Naive thymus-derived CD8-positive, alpha-beta T cell (primary cell): ENCODE measurements around the gene PCNX3. TPM values are rescaled to one million over a fixed set of nuclear protein-coding genes. Genes with fewer than 3 reads are reported as not detected.

Source experiments
- ATAC-seq, 2 donors: fragments of 150-1000 bp; cut with Tn5 transposase in 1 of 2; sonication (Bioruptor Pico), chemical (Tn5 transposase) in 1 of 2; 1 replicate in 1 of 2; 2 replicates in 1 of 2; pipeline ENCODE4 v1.10.0; 2021; ENCODE audit warnings: mild to moderate bottlenecking in 2 of 2, moderate library complexity in 2 of 2
- POLR2A ChIA-PET: fragments of 350-600 bp; sonication (Branson Sonifier 250); formaldehyde crosslinking; loops from one replicate; lab custom pipeline; 2021; ENCODE audit warnings: antibody characterized with exemption; lab: Charles Lee
- DNase-seq, 10 donors: peaks; one replicate each; pipeline versions ENCODE4 v3.0.0 to v3.0.0-alpha.2; 2020 to 2022
- H3K27ac Mint-ChIP-seq, 10 donors: one replicate each; pipeline ENCODE4 v1.8.0; 2020 to 2022; ENCODE audit warnings: mild to moderate bottlenecking in 10 of 10, mixed read lengths in 10 of 10, moderate library complexity in 4 of 10, inconsistent platforms in 1 of 10
- H3K27me3 Mint-ChIP-seq, 5 donors: one replicate each; pipeline ENCODE4 v1.8.0; 2021 to 2022; ENCODE audit warnings: mixed read lengths in 5 of 5
- H3K36me3 Mint-ChIP-seq, 3 donors: one replicate each; pipeline ENCODE4 v1.8.0; 2020 to 2022; ENCODE audit warnings: mixed read lengths in 3 of 3, mild to moderate bottlenecking in 2 of 3, inconsistent platforms in 1 of 3
- H3K4me1 Mint-ChIP-seq, 4 donors: one replicate each; pipeline ENCODE4 v1.8.0; 2021 to 2022; ENCODE audit warnings: mixed read lengths in 4 of 4
- H3K4me3 Mint-ChIP-seq, 10 donors: one replicate each; pipeline ENCODE4 v1.8.0; 2020 to 2022; ENCODE audit warnings: mild to moderate bottlenecking in 10 of 10, mixed read lengths in 10 of 10, moderate library complexity in 6 of 10, inconsistent platforms in 1 of 10
- H3K9me3 Mint-ChIP-seq, 9 donors: one replicate each; pipeline ENCODE4 v1.8.0; 2020 to 2022; ENCODE audit warnings: mixed read lengths in 9 of 9, mild to moderate bottlenecking in 3 of 9, inconsistent platforms in 1 of 9, moderate library complexity in 1 of 9
- polyA plus RNA-seq, 3 donors: library from polyadenylated mRNA; unstranded; fragments of 300-500 nt; fragmentation: Illumina TruSeq; gene quantifications; one replicate each; pipeline ENCODE4 v1.2.3, GENCODE V29; 2021
- total RNA-seq, 8 experiments: library from RNA in 2 of 8; stranded (reverse) in 2 of 8; gene quantifications; one replicate each; pipeline ENCODE4 v1.2.3 and lab custom pipeline; 2021 to 2026

PCNX3 gene
- total and polyA plus RNA-seq, 5 experiments from 2014 or later, result 0.96 to 64.2 (median 6.5) TPM

DNA sequence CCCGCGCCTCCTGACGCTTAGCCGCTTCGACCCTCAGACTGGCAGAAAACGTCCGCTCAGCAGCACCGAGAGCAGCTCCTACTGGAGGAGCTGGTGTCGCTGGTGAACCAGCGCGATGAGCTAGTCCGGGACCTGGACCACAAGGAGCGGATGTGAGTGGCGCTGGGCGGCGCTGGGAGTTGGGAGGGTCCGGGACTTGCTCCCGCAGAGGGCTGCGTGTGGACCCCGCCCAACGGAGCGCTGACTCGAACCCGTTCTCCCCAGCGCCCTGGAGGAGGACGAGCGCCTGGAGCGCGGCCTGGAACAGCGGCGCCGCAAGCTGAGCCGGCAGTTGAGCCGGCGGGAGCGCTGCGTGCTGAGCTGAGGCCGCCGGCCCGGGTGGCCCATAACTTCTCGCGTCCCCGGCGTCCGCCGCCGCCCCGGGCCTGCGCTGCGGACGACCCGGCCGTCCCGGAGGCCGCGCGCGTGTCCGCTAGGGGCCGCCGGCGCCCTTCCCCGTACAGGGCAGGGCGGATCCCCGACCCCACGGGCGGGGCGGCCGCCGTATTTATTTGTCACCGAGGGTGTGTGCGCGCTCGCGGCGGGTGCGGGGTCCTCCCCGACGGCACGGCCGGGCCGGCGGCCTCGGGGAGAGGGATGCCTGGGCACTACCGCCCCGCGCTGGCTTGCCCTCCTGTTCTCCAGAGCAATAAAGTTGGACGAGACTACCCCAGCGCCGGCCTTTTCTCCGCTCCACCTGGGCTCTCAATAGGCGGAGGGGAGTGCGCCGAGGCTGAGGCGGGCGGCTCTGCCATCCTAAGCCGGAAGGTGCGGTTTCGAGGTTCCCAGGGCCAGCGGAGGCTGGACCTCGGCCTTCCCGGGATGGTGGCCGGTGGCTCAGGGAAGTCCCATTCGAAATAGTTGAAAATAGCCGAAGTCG, 23.4 kb upstream of the PCNX3 start:
- Mint-ChIP-seq H3K27me3 (no peaks in the 10 kb centered on the region), H3K4me3 (no peak overlapping the region), H3K4me1 (peaks cover 17 to 48% (median 38%) of the 10 kb centered on the region in 4 donors), H3K36me3 (peaks cover 0 to 25% (median 0%) of the 10 kb centered on the region in 3 donors), H3K27ac (no peak overlapping the region), H3K9me3 (no peaks in the 10 kb centered on the region)
- DNase-seq (no peak), ATAC-seq (no peak)
- POLR2A ChIA-PET, result interaction anchor here (0.6 to 11.7 kb wide), 7 partner anchors 17 to 88 kb away, joined by 3 to 139 read pairs (median 11); partner anchors contain the start of genes EHBP1L1 and FAM89B

GRCh38 chr11:65592858-65593517, 22.6 kb upstream of the PCNX3 start:
- no peaks in the 10 kb centered on the region for H3K9me3 Mint-ChIP-seq
- peaks cover 14 to 41% (median 31%) of the 10 kb centered on the region in 4 donors for H3K4me1 Mint-ChIP-seq
- DNase-seq (no peak), ATAC-seq (no peak)
- peaks cover 0 to 33% (median 0%) of the 10 kb centered on the region in 3 donors for H3K36me3 Mint-ChIP-seq
- no peaks in the 10 kb centered on the region for H3K27me3 Mint-ChIP-seq
- POLR2A ChIA-PET, result interaction anchor here (1.1 to 11.7 kb wide), 8 partner anchors 18 to 96 kb away, joined by 4 to 139 read pairs (median 8); partner anchors contain the start of genes EHBP1L1 and FAM89B
- no peak overlapping the region for H3K4me3 Mint-ChIP-seq
- H3K27ac Mint-ChIP-seq, result peak overlapping the region in 2 of 10 donors; percentile 56 to 59

- H3K27ac Mint-ChIP-seq, result peak overlapping the region in 4 of 10 donors; percentile 9 to 75 (median 37)
Observed at GRCh38 chr11:65593518-65594414, 21.8 kb upstream of the PCNX3 start.

GRCh38 chr11:65595131-65595530, 20.4 kb upstream of the PCNX3 start:
- POLR2A ChIA-PET, result interaction anchor here (0.8 to 4.3 kb wide), 8 partner anchors 11 to 54 kb away, joined by 3 to 37 read pairs (median 4); no protein-coding TSS in a partner anchor
- no peak for DNase-seq
- H3K9me3 Mint-ChIP-seq, result no peaks in the 10 kb centered on the region
- no peaks in the 10 kb centered on the region for H3K27me3 Mint-ChIP-seq
- peak overlapping the region in 3 of 10 donors; percentile 55 to 82 (median 71) for H3K27ac Mint-ChIP-seq
- H3K4me3 Mint-ChIP-seq, result peak overlapping the region in 1 of 10 donors; percentile 58
- no peak for ATAC-seq
- peaks cover 11 to 24% (median 14%) of the 10 kb centered on the region in 4 donors for H3K4me1 Mint-ChIP-seq
- H3K36me3 Mint-ChIP-seq, result peaks cover 0 to 35% (median 0%) of the 10 kb centered on the region in 3 donors

More at GRCh38 chr11:65593518-65594414, 21.8 kb upstream of the PCNX3 start:
- POLR2A ChIA-PET, result interaction anchor here (0.6 to 11.7 kb wide), 15 partner anchors 11 to 844 kb away, joined by 3 to 139 read pairs (median 5); partner anchors contain the start of genes EHBP1L1, FAM89B and PCNX3
- Mint-ChIP-seq H3K36me3 (peaks cover 0 to 37% (median 0%) of the 10 kb centered on the region in 3 donors), H3K4me3 (peak overlapping the region in 1 of 10 donors; percentile 15), H3K9me3 (no peaks in the 10 kb centered on the region), H3K27me3 (no peaks in the 10 kb centered on the region), H3K4me1 (peaks cover 12 to 33% (median 23%) of the 10 kb centered on the region in 4 donors)
- DNase-seq, result peak in 8 of 10 donors; percentile 35 to 74 (median 54)
- peak; percentile 67 to 80 for ATAC-seq

DNA sequence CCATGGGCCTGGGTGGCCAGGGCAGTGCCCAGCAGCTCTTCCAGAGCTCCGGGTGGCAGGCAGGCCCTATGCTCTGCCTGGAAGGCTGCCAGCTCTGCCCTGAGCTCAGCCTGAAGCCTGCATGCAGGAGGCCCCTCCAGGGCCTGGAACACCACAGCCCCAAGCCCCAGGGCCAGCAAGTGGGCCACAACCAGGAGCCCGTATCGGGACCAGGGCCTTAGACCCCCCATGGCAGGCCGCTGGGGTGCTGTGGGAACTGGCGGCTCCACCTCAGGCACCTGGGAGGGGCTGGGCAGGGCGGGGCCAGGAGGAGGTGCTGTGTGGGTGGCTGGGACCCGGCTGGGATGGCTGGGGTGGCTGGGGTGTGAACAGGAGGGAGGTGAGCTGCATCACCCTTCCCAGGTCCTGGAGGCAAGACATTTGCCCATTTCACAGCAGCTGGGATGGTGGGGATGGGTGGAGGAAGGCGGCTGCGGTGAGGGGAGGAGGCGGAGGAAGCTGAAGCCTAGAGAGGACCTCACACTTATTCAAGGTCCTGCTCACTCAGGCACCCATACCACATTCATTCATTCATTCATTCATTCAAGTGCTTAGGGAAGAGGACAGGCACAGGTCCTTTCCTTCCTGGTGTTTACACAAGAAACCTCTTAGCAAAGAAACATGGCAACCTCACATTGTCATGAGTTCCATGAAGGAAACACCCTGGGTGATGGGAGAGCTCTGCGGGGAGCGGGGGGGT, 19.9 kb upstream of the PCNX3 start, which contains the start of gene KCNK7:
Gene KCNK7 (minus strand): TSS at position 258 of the 739 bp plus-strand sequence. CDS start 28 bp downstream, at position 230.
- DNase-seq, result no peak
- peak within 1 kb of the TSS in 7 of 10 donors; percentile 20 to 85 (median 55) for H3K27ac Mint-ChIP-seq
- H3K4me1 Mint-ChIP-seq, result peaks cover 9 to 22% (median 13%) of the 10 kb centered on the region in 4 donors
- no peaks in the 10 kb centered on the region for H3K27me3 Mint-ChIP-seq
- H3K9me3 Mint-ChIP-seq, result no peaks in the 10 kb centered on the region
- POLR2A ChIA-PET, result interaction anchor here (0.6 to 4.3 kb wide), 8 partner anchors 10 to 431 kb away, joined by 3 to 37 read pairs (median 4); no protein-coding TSS in a partner anchor
- no peak for ATAC-seq
- peaks cover 0 to 29% (median 0%) of the 10 kb centered on the region in 3 donors for H3K36me3 Mint-ChIP-seq
- peak within 1 kb of the TSS in 2 of 10 donors; percentile 14 to 58 for H3K4me3 Mint-ChIP-seq

DNA sequence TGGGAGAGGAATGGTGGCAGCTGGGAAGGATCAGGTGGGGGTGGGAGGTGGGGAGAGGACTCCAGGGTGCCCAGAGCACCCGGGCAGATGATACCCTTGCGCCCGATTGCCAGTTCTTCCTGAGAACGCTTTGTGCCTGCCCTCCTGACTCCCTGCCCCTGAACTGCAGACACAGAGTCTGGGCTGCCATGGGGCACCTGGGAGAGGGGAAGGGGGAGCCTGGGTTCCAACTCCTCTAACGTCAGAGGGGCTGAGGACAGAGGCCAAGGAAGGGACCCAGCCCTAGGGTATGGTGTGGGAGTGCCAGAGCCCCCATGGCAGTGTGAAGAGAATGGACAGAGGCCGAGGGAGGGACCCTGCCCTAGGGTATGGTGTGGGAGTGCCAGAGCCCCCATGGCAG, 19.1 kb upstream of the PCNX3 start:
- no peak for DNase-seq
- no peak for ATAC-seq
- H3K36me3 Mint-ChIP-seq, result peaks cover 0 to 24% (median 0%) of the 10 kb centered on the region in 3 donors
- POLR2A ChIA-PET, result interaction anchor here (0.6 to 4.3 kb wide), 4 partner anchors 17 to 432 kb away, joined by 3 to 37 read pairs (median 4); no protein-coding TSS in a partner anchor
- H3K4me1 Mint-ChIP-seq, result peaks cover 8 to 20% (median 13%) of the 10 kb centered on the region in 4 donors
- H3K27ac Mint-ChIP-seq, result no peak overlapping the region
- no peaks in the 10 kb centered on the region for H3K27me3 Mint-ChIP-seq
- no peaks in the 10 kb centered on the region for H3K9me3 Mint-ChIP-seq
- H3K4me3 Mint-ChIP-seq, result no peak overlapping the region

DNA sequence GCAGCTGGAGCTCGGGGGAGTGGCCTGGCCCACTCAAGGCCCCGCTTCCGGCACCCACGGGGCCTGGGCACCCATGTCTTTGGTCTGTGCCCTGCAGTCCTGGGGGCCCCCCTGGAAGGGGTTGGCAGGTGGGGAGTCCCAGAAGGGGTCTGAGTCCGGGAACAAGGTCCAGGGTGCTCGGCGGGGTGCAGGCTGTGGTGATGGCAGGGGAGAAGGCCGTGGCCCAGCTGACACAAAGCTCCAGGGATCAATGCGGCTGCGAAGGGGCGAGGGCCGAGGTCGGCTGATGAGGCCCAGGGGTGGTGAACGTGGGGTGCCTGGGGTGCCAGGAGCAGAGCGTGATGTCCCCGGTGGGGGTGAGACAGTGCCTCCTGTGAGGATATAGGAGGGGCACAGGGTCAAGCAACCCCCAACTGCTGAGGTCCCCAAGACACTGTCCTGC, 17.3 kb upstream of the PCNX3 start:
- Mint-ChIP-seq H3K4me1 (peaks cover 7 to 20% (median 13%) of the 10 kb centered on the region in 4 donors), H3K9me3 (no peaks in the 10 kb centered on the region), H3K27me3 (no peaks in the 10 kb centered on the region), H3K27ac (peak overlapping the region in 1 of 10 donors; percentile 25), H3K36me3 (peaks cover 0 to 22% (median 0%) of the 10 kb centered on the region in 3 donors), H3K4me3 (no peak overlapping the region)
- no peak for ATAC-seq
- no peak for DNase-seq
- POLR2A ChIA-PET, result interaction anchor here (1.0 to 1.2 kb wide), 2 partner anchors 58 to 72 kb away, joined by 3 to 4 read pairs; no protein-coding TSS in a partner anchor

DNA sequence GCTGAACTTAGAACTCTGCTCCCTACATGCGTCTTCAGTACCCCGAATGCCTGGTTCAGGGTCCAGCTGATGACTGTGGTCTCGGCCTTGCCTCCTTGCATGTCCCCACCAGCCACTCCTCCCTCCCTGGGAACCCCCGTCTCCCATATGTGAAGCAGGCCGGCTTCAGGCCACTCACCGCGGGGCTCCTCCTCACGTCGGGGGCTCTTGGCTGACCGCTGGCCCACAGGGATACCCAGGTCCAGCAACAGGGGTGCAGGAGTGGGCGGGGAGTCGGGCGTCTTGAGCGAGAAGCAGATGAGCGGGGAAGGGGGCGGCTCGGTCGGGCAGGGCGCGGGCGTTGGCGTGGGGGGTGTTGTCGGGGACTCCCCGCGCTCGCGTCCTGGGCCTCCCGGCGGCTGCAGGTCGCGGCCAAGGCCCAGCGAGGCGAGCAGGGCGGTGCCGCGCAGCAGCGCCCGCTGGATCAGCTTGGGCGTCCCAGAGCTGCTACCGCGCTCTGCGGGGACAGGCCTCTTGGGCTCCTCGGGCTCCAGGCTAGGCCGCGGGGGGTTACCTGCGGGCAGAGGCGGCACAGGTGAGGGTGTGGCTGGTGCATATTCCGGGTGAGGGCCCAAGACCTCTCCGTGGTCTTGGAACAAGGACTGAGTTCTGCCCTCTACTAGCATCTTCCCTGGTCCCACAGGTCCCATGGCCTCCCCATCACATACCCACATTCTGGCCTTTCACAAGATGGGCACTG, 16.2 kb upstream of the PCNX3 start:
- H3K4me1 Mint-ChIP-seq, result peaks cover 6 to 12% (median 11%) of the 10 kb centered on the region in 4 donors
- POLR2A ChIA-PET, result interaction anchor here (0.5 to 1.3 kb wide), 2 partner anchors 12 to 15 kb away, joined by 4 to 6 read pairs; partner anchors contain the start of gene MAP3K11
- no peaks in the 10 kb centered on the region for H3K27me3 Mint-ChIP-seq
- H3K27ac Mint-ChIP-seq, result peak overlapping the region in 1 of 10 donors; percentile 43
- DNase-seq (no peak), ATAC-seq (no peak)
- no peaks in the 10 kb centered on the region for H3K9me3 Mint-ChIP-seq
- H3K4me3 Mint-ChIP-seq, result no peak overlapping the region
- H3K36me3 Mint-ChIP-seq, result peaks cover 0 to 31% (median 0%) of the 10 kb centered on the region in 3 donors

GRCh38 chr11:65599955-65600246, 15.7 kb upstream of the PCNX3 start:
- Mint-ChIP-seq H3K36me3 (peaks cover 0 to 36% (median 0%) of the 10 kb centered on the region in 3 donors), H3K4me1 (peaks cover 6 to 9% (median 8%) of the 10 kb centered on the region in 4 donors), H3K9me3 (no peaks in the 10 kb centered on the region), H3K27me3 (no peaks in the 10 kb centered on the region), H3K4me3 (no peak overlapping the region), H3K27ac (peak overlapping the region in 1 of 10 donors; percentile 57)
- DNase-seq, result no peak
- POLR2A ChIA-PET, result interaction anchor here (0.5 to 1.3 kb wide), 4 partner anchors 11 to 27 kb away, joined by 3 to 6 read pairs (median 4); partner anchors contain the start of gene MAP3K11
- no peak for ATAC-seq

DNA sequence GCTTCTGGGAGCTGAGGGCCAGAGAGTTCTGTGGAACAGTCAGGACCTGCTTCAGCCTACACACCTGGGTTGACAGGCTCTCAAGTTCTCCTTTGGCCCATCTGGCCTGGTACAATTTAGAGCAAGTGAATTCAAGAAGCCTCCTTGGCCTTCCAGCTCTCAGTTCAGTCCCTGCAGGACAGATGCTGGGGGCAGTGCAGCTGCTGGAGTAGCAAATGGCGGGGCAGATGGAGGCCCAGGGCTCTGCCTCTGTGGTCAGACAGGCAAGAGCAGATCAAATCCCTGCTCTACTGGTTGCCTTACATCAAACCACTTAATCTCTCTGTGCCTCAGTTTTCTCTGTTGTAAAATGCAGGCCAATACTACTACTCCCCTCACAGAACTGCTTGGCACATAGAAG, 11.3 kb upstream of the PCNX3 start:
- Mint-ChIP-seq H3K36me3 (peaks cover 0 to 51% (median 6%) of the 10 kb centered on the region in 3 donors), H3K27ac (peak overlapping the region in 1 of 10 donors; percentile 9), H3K4me1 (peaks cover 2 to 6% (median 5%) of the 10 kb centered on the region in 4 donors), H3K4me3 (no peak overlapping the region), H3K27me3 (no peaks in the 10 kb centered on the region), H3K9me3 (no peaks in the 10 kb centered on the region)
- DNase-seq, result no peak
- no peak for ATAC-seq
- POLR2A ChIA-PET, result interaction anchor here (1.0 to 1.3 kb wide), 2 partner anchors 11 to 14 kb away, joined by 3 to 6 read pairs; partner anchors contain the start of gene PCNX3
